HG02970 (cell line): Measurements from ENCODE around the gene TNK2.

ENCODE experiments used
- ATAC-seq: cut with Tn5 transposase; IDR thresholded peaks from one replicate; pipeline ENCODE4 v1.9.1; 2021; ENCODE audit warnings: mild to moderate bottlenecking, moderate library complexity, moderate number of reproducible peaks; ENCODE audit not compliant: unreplicated experiment, low FRiP score

TNK2 gene

DNA sequence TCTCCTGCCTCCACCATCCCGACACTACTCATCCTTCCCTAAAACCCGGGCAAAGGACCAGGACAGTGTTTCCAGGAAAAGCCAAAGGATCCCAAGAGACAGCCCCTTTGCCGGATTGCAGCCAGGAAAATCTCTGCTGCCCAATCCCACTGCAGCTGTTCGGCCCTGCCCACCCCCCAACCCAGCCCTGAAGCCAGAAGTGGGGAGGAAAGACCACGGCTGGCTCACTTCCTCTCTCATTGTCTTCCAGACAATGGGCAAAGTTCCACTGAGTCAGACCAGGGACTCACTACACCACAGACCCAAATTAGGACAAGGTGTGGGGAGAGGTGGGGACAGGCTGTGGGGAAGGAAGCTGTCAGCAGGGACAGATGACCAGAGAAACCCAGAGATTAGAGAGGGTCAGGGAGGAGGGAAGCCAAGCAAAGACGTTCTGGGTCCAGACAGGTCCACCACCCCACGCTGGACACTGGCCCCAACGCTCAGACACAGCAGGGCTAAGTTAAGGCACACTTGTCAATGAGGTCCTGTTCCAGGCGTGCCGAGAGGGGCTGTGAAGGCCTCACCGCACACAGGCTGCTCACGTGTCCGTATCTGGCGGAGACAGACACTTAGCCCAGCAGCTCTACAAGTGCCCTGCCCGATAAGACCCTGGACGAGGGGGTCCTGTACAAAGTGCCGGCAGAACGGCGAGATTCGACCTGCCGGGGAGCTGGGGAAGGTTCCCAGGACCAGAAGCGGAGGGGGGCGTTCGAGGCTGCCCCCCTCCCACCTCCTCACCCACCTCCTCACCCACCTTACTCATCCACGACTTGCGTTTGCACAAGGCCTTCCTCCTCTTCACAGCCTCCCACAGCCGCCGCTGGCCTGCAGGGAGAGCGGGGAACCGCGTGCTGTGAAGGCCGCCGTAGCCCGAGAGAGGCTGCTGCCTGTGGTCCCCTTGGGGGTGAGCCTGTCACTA, 21.9 kb downstream of the TNK2 start:
- ATAC-seq, result no peak

DNA sequence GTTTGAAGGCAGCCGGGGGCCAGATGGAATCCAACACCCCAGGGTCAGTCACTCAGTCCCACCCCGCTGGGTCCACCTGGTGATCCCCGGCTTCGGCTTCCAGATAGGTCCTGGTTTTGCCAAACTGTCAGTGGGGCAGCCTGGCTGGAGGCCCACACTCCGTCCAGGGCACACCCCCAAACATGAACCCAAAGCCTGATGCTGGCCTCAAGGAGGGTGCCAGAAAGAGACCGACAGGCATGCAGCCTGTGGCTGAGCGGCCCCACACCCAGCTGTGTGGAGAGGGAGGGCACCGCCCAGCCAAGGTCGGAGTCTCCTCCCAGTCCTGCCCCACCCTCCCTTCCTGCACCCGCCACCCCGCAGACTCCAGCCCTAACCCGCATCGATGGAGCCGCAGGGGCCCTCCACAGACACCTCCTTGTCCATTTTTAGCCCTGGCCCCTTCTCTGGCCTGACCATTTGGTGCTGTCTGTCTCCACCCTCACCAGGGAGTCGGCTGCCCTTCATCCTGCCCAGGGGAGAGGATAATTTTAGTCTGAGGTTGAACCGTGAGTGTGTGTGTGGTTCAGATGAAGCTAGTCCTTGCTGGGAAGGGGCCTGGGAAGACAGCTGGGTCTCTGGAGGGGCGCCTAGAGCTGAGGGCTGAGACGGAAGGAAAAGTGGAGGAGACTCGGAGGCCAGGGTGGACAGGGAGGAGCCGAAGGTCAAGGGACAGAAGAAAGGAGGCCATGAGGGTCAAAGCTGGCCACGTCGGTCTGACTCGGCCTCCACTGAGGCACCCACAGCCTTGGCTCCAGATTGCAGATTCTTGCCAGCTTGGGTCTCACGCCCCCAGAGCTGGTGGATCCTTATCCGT, 23.1 kb downstream of the TNK2 start:
- no peak for ATAC-seq

DNA sequence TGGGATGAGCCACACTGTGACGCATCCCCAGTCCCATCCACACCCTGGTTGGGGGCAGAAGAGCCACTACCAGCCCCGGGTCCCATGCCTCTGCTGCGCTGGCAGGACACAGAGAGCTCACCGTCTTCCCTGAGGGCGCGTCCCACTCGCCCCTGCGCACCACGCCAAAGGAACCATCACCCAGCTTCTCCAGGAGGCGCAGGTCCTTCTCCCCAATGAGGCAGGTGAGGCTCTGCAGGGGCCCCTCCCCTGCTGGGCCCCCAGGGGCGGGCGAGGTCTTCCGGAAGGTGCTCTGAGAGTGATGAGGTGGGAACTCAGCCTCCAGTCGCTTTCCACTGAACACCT, 23.7 kb downstream of the TNK2 start:
- ATAC-seq, result no peak

DNA sequence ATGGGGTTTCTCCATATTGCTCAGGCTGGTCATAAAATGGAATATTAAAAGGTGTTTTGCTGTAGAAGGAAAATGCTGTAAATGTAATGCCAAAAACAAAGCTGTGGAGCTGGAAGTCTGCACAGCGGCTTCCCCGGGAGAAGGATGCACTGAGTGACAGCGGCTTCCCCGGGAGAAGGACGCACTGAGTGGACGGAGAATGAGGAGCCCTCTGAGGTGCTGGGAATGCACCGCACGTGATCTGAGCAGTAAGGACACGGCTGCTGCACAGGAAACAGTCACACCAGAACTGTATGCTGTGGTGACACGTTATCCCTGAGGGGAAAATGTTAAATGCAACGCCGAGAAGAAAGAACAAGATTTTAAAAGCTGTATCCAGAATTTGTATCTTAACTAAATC, 24.6 kb downstream of the TNK2 start:
- ATAC-seq, result no peak

DNA sequence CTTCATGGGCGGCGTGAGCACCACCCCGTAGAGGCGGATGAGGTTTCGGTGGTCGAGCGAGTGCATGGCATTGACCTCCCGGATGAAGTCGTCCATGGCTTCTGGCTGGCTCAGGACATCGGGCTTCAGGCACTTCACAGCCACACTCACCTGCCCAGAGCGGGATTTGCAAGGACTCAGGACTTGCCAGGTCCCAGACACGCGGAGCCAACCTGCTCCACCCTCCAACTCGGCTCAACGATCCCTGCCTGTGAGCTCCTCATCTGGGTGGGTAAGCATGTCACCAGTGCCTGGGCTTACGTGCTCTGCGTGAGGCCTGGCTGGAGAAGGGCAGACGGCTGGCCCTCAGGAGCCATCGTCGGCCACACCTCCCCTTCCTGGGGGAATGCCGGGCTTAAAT, 25.2 kb downstream of the TNK2 start:
- no peak for ATAC-seq

DNA sequence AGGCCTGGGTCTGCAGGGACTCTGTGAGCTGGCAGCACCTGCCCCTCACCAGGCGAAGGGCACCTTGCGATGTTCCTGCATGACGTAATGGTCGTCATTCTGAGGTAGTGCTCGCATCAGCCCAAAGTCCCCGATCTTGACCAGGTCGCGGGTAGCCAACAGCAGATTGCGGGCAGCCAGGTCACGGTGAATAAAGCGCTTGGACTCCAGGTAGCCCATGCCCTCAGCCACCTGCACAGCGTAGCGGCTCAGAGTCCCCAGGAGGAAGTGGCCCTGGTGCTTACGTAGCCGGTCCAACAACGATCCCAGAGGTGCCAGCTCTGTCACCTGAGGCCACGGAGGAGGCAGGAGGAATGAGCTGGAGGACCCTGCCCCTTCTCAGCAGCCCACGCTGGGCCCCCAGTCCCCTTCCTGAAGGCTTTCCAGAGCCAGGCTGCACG, 26.3 kb downstream of the TNK2 start:
- no peak for ATAC-seq

DNA sequence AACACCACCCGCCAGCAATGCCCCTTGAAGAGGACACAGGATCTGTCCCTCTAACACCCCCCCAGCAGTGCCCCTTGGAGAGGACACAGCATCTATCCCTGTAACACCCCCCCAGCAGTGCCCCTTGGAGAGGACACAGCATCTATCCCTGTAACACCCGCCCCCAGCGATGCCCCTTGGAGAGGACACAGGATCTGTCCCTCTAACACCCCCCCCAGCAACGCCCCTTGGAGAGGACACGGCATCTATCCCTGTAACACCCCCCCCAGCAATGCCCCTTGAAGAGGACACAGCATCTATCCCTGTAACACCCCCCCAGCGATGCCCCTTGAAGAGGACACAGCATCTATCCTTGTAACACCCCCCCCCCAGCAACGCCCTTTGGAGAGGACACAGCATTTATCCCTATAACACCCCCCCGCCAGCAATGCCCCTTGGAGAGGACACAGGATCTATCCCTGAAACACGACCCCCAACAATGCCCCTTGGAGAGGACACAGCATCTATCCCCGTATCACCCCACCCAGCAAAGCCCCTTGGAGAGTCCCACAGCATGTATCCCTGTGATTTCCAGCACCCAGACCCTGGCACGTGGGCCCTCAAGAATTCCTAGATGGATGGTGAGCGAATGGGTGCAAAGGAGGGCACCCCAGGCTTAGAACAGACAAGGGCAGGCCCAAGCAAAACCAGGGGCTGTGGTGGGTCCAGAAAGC, 26.9 kb downstream of the TNK2 start:
- no peak for ATAC-seq

DNA sequence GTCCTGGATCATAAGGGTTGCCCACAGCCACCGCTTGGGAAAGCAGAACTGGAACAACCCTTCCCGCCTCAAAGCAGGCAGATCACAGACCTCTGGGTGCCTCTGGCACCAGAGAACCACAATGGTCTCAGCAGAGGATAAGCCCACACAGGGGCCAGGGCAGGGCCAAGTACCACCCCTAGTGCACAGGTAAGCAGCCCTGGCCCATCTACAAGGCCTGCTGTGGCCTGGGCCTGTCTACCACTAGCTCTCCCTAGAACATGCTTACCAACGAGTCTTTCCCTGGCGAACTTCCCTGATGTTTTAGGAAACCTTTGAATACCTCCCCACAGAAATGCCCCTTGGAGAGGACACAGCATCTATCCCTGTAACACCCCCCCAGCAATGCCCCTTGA, 28.3 kb downstream of the TNK2 start:
- ATAC-seq, result no peak

DNA sequence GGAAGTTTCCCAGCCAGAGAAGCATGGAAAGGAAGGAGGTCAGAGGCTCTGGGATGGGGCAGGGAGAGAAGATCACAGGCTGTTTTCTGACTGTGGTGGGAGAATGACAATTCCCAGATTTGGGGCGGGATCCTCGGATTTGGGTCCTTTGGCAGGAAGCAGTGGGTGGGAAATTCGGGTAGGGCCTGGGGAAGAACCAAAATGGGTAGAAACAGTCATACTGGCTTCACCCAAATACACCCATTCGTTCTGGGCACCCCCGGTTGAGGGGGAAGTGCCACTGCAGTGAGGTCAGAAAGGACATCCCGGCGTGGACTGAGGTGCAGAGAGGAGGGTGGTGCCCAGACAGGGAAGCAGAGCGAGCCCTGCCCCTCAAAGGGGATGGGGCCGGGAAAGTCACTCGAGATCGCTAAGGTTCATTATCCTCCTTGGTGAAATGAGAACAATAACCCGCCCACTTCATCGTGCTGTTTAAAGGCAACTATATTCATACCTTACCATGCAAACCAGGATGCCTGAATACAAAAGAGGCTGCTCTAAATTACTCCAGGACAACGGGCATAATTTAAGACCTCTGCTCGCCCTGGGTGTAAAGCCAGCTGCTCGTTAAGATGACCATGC, 28.8 kb downstream of the TNK2 start:
- ATAC-seq, result no peak

DNA sequence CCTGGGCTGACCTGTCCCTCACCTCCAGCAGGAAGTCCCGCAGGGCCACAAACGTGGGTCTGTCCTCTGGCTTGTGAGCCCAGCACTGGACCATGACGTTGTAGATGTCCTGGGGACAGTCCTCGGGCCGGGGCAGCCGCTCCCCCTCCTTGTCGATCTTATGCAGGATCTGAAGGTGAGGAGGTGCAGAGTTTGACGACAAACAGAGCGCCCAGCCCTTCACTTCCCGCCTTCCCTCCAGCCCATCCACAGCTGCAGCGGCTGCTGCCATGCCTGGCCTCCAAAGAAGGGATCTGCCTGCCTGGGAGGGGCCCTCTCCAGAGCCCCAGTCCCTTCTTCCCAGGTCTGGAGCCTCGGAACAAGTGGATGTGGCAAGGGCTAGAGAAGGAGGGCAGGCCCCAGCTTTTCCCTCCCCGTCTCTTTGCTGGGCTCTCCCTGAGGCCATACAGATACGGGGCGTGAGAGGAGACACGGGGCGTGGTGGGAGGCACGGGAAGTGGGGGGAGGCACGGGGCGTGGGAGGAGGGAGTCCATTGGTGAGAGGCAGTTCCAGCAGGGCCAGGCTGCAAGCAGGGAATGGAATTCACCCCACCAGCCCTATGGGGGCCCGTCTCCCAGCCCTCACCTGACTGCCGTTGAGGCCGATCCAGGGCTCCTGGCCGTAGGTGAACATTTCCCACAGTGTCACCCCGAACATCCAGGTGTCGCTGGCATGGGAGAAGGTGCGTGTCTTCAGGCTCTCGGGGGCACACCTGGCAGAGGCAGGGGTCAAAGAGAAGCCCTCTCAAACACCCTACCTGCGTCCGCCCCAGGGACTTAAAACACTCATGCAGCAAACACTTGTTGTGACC, 29.7 kb downstream of the TNK2 start:
- ATAC-seq, result no peak

DNA sequence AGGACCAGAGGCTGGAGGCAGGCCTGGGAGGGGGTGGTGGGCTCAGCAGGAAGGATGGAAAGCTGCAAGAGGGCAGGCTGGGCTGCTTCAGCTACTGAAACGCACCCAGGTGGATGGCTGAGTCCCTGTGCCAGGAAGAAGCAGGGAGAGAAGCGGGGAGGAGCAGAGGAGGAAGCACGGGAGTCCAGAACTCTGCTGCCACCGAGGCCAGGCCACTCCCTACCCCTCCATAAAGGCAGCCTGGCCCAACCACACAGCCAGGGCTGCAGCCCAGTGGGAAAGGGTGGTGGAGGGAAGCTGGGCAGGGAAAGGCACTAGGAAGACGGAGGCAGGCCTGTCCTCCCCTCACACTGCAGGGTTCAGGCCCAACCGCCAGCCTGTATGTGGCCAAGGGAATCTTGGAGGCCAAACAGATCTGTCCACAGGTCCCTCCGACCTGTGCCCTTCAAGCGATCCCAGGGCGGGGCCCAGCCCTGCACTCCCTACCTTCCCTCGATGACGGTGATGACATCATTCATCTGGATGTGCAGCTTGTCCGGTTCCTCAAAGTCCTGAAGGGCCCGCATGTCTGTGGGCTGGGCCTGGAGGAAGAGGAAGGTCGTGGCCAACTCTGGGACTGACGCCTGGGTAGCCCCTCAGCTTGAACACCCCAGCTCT, 30.5 kb downstream of the TNK2 start:
- ATAC-seq, result no peak

DNA sequence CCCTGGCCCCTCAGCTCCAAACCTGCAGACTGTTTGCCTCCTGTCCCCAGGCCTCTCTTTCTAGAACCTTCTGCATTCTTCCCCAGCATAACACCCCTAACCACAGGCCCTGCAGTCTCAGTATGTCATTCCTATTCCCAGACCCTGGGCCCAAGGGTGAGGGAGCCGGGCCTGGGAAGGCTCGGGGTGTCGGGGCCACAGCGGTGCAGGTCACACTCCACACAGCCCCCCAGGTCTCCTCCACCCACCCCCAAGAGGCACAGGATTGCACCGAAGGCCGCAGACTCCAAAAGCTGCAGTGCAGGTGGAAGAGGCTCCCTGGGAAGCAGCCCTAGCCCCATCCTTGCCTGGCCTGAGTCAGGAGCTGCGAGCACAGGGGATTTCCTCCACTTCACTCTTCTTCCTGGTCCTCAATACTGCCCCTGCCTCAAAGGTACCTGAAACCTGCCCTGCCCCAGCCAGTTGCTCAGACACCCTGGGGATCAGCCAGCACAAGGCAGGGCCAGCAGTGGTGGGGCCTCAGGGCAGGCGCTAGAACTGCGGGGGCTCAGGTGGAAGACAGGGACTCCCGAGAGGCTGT, 31.1 kb downstream of the TNK2 start:
- no peak for ATAC-seq

DNA sequence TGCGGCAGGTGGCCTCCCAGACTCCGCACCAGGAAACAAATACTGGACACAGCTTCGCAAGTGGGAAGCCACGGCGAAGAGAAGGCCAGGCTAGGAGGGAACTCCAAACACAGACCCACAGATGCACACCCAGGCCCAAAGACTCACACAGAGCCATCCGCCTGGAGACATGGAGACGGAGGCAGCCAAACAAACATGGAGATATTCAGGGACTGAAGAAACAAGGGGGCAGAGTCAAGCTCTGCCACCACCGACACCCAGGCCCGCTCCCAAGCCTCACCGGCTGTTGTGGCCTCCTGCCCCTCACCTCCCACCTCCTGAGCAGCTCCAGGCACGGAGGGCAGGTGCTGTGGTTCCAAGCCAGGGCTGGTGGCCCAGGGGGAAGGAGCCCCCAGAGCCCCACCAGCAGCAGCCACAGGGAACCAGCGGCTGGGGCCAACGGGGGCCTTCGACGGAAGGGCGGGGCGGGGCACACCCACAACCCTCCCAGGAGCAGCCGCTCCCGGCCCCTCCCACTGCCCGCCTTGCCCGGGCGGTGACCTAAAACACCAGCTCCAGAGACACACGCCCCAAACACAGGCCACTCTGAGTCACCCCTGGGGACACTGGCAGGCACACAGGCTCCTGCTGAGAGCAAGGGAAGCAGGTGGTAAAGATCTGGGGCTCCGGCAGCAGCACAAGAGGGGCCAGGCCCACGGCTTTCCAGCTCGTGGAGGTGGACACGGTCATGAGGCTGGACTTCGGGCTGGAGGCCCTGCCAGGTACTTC, 31.9 kb downstream of the TNK2 start:
- ATAC-seq, result no peak

DNA sequence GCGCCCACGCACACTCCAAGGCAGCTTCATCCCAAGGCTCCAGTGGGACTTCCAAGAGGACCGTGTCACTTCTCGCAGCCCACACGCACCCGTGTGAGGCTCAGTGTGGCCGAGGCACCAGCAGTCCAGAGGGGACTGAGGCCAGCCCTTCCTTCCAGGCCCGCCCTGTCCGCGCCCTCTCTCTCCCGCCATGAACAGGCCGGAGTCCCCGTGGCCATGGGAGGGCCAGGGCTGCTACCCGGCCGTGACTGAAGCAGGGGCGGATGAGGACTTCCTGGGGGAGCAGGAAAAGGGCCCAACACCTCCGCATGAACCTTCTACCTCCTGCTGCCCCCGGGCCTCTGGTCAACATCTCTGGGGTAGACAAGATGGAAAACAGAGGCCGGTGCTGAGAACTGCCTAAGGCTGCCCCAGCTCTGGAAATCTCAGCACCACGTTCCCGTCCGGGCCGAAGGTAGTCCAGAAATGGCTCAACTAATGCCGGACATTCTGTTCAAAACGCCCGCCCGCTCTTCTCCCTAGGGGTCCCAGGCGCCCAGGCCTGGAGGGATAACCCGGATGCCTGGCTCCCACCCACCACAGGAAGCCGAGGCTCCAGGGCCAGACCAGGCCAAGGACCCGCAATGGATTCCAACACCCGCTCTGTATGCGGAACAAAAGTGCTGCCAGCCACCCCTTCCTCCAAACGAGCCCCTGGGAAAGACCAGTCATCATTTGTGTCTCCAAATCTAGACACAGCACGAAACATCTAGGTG, 32.7 kb downstream of the TNK2 start:
- no peak for ATAC-seq

DNA sequence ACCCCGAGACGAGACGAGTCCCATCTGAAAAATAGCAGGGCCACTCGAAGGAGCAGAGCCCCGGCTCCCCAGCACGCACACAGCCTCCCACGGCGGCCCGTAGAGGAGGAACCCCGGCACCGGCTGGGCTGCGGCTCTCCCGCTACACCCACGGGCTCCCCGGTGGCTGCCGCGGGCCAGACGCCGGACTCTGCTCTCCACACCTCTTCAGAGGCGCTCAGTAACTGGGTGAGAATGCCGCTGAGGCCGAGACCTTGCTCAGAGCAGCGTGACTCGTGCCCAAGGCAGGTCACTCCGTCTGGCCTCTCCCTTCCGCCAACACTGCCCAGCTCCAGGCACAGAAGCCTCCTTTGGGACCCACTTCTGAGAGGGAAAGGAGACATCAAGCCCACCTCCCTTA, 34.4 kb downstream of the TNK2 start:
- no peak for ATAC-seq

DNA sequence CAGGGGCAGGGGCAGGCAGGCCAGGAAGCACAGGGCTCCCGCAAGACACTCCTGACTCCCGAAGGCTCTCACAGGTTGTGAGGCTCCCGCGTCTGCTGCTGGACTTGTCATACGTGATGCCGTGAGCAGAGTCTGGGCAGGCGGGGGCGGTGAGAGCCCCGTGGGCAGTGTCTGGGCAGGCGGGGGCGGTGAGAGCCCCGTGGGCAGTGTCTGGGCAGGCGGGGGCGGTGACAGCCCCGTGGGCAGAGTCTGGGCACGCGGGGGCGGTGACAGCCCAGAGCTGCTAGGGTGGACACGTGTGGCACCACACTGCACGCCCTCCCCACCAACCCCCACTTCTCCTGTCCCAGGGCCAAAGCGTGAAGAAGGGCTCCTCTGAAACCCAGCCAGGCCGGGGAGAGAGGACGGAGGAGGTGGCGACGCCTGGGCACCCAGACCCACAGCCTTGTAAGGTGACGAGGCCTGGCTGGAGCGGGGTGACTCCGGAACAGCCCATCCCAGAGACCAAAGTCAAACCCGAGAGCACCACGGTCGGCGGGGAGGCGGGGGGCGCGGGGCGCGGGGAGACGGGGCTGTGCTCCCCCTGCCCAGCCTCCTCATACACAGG, 35.0 kb downstream of the TNK2 start:
- no peak for ATAC-seq

DNA sequence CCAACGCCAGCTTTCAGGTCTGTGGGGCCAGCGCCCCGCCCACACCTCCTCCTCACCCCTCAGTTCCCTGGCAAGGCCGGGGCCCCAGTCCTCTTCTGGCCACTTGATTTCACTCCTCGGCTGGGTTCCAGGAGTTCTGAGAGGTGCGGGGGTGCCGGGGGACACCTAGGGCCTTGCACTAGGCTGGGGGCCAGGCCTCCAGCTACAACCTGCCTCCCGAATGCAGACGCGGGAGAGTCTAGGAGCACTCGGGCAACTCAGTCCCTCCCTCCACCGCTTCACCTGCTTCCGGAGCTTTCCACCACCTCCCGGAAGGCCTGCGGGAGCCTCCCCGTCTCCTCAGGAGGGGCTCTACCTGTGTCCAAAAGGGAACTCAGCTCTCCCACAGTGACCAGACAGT, 35.6 kb downstream of the TNK2 start:
- no peak for ATAC-seq
